ENCODE measurements around the gene P4HTM.
A peak's percentile ranks its signal among the peaks of the same experiment; 100 is the strongest.

Gene P4HTM

GRCh38 chr3:49009396-49009795, 19.4 kb downstream of the P4HTM start:
- DNase-seq: no peak

- no peak for DNase-seq
These were observed 22.5 kb downstream of the P4HTM start for GRCh38 chr3:49012441-49013017.

- DNase-seq: no peak
These were observed 23.2 kb downstream of the P4HTM start for GRCh38 chr3:49013113-49013737.

- DNase-seq: peak; percentile 40 to 41
These were observed 24.0 kb downstream of the P4HTM start for GRCh38 chr3:49013738-49014660.

GRCh38 chr3:49015072-49015471, 25.0 kb downstream of the P4HTM start:
- DNase-seq: no peak

- DNase-seq: no peak
These were observed 25.7 kb downstream of the P4HTM start for GRCh38 chr3:49015765-49016164.

- no peak for DNase-seq
These were observed 26.6 kb downstream of the P4HTM start for GRCh38 chr3:49016414-49017228.

GRCh38 chr3:49017229-49017970, 27.4 kb downstream of the P4HTM start:
- peak; percentile 37 to 59 for DNase-seq

GRCh38 chr3:49017971-49018706, 28.1 kb downstream of the P4HTM start, which contains the start of gene DALRD3:
Gene DALRD3 (minus strand): TSS chr3:49018580. CDS start chr3:49018564, 16 bp downstream.
- DNase-seq: peak; percentile 48 to 60

GRCh38 chr3:49018707-49019006, 28.6 kb downstream of the P4HTM start:
- DNase-seq: peak in 1 of 2 experiments; percentile 48

GRCh38 chr3:49019941-49020329, 29.9 kb downstream of the P4HTM start:
- no peak for DNase-seq

GRCh38 chr3:49020330-49021212, 30.5 kb downstream of the P4HTM start:
- peak; percentile 41 to 46 for DNase-seq

- DNase-seq: peak; percentile 98
These were observed 31.3 kb downstream of the P4HTM start for GRCh38 chr3:49021213-49021812.

- peak; percentile 88 to 90 for DNase-seq
These were observed 32.0 kb downstream of the P4HTM start, which contains the start of gene NDUFAF3 for GRCh38 chr3:49021813-49022687. Gene NDUFAF3 (plus strand): TSS chr3:49022121. CDS start chr3:49022145, 24 bp downstream.

- DNase-seq: no peak
These were observed 32.7 kb downstream of the P4HTM start for GRCh38 chr3:49022688-49023171.

GRCh38 chr3:49023775-49024174, 33.7 kb downstream of the P4HTM start:
- no peak for DNase-seq

- DNase-seq: no peak
These were observed 34.4 kb downstream of the P4HTM start for GRCh38 chr3:49024449-49024848.

- no peak for DNase-seq
These were observed 35.2 kb downstream of the P4HTM start for GRCh38 chr3:49025005-49025792.

Measured in AML-193 (cell line).